ENCODE results near the gene CNIH3. TPM values are rescaled to one million over a fixed set of nuclear protein-coding genes. Genes with fewer than 3 reads are reported as not detected.

The CNIH3 gene
- total RNA-seq, 4 donors from 2014 or later: 1.1 to 7.6 (median 2.0) TPM; not detected in 1

- no peak for TF ChIP-seq CTCF (IDR thresholded peaks at IDR 0.05; ENCODE audit: low read depth)
Measured at GRCh38 chr1:224683936-224684335, 67.8 kb downstream of the CNIH3 start.

- no peak for TF ChIP-seq CTCF (IDR thresholded peaks at IDR 0.05; ENCODE audit: low read depth)
Measured at GRCh38 chr1:224684979-224685425, 68.9 kb downstream of the CNIH3 start.

- no peak for TF ChIP-seq CTCF (IDR thresholded peaks at IDR 0.05; ENCODE audit: low read depth)
Measured at GRCh38 chr1:224687465-224687864, 71.3 kb downstream of the CNIH3 start.

GRCh38 chr1:224689374-224689773 is 73.3 kb downstream of the CNIH3 start:
- TF ChIP-seq CTCF (IDR thresholded peaks at IDR 0.05; ENCODE audit: low read depth): no peak

- no peak for TF ChIP-seq CTCF (IDR thresholded peaks at IDR 0.05; ENCODE audit: low read depth)
Measured at GRCh38 chr1:224690576-224690975, 74.5 kb downstream of the CNIH3 start.

GRCh38 chr1:224691148-224691925 is 75.2 kb downstream of the CNIH3 start:
- TF ChIP-seq CTCF (IDR thresholded peaks at IDR 0.05; ENCODE audit: low read depth): no peak

- no peak for TF ChIP-seq CTCF (IDR thresholded peaks at IDR 0.05; ENCODE audit: low read depth)
Measured at GRCh38 chr1:224694969-224695368, 78.9 kb downstream of the CNIH3 start.

Measured in subcutaneous adipose tissue (tissue), 4 donors.